Memory B cell (primary cell): ENCODE results near the gene SKOR1.
A peak's percentile ranks its signal among the peaks of the same experiment; 100 is the strongest.

Experiments used
- ATAC-seq: fragments of 150-1000 bp; cut with Tn5 transposase; 2 replicates; pipeline ENCODE4 v1.10.0; 2021; ENCODE audit warnings: low read depth, mild to moderate bottlenecking, moderate library complexity
- DNase-seq, 2 donors: peaks; one replicate each; pipeline ENCODE4 v3.0.0; 2022; ENCODE audit warnings: low spot score in 2 of 2
- H3K27ac Mint-ChIP-seq: one replicate; pipeline ENCODE4 v1.8.0; 2022; ENCODE audit warnings: mild to moderate bottlenecking, moderate library complexity, mixed read lengths
- H3K27me3 Mint-ChIP-seq: one replicate; pipeline ENCODE4 v1.8.0; 2022; ENCODE audit warnings: mixed read lengths
- H3K36me3 Mint-ChIP-seq: one replicate; pipeline ENCODE4 v1.8.0; 2022; ENCODE audit warnings: mild to moderate bottlenecking, mixed read lengths
- H3K4me1 Mint-ChIP-seq: one replicate; pipeline ENCODE4 v1.8.0; 2022; ENCODE audit warnings: mixed read lengths
- H3K4me3 Mint-ChIP-seq: one replicate; pipeline ENCODE4 v1.8.0; 2022; ENCODE audit warnings: mild to moderate bottlenecking, moderate library complexity, mixed read lengths
- H3K9me3 Mint-ChIP-seq: one replicate; pipeline ENCODE4 v1.8.0; 2022; ENCODE audit warnings: mixed read lengths

SKOR1 gene

GRCh38 chr15:67828969-67829646 is 3.8 kb downstream of the SKOR1 start:
- Mint-ChIP-seq H3K4me3 (no peak overlapping the region), H3K9me3 (peaks cover 5% of the 10 kb centered on the region), H3K36me3 (peaks cover 2% of the 10 kb centered on the region), H3K27ac (peak overlapping the region; percentile 41), H3K27me3 (peaks cover 30% of the 10 kb centered on the region), H3K4me1 (peaks cover 17% of the 10 kb centered on the region)
- ATAC-seq = no peak
- DNase-seq = no peak

- Mint-ChIP-seq H3K4me3 (no peak overlapping the region), H3K27ac (peak overlapping the region; percentile 1), H3K4me1 (peaks cover 23% of the 10 kb centered on the region), H3K36me3 (peaks cover 2% of the 10 kb centered on the region), H3K27me3 (peaks cover 34% of the 10 kb centered on the region), H3K9me3 (peaks cover 5% of the 10 kb centered on the region)
- DNase-seq (no peak), ATAC-seq (no peak)
Measured at GRCh38 chr15:67829647-67830504, 4.6 kb downstream of the SKOR1 start.

DNA sequence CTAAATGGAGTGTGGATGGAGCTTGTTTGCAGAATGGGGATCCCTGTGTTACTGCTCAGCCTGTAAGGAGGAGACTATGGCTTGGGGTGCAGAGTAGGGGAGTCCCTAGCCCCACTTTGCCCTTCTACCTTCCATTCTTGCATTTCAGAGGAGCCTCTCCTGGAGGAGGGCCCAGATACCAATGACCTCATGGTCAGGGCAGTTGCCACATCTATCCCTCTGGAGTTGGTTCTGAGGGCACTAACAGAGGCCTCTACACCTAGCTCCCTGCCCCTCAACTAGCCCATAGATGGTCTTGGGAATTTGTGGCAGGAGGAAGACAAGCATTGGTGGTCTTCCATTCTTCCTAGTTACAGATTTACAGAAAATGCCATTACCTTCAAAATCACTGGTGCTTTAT is 6.1 kb downstream of the SKOR1 start:
- no peak for ATAC-seq
- peaks cover 2% of the 10 kb centered on the region for H3K36me3 Mint-ChIP-seq
- peaks cover 3% of the 10 kb centered on the region for H3K9me3 Mint-ChIP-seq
- no peak for DNase-seq
- H3K27ac Mint-ChIP-seq = no peak overlapping the region
- H3K4me3 Mint-ChIP-seq = no peak overlapping the region
- H3K27me3 Mint-ChIP-seq = peaks cover 29% of the 10 kb centered on the region
- peaks cover 22% of the 10 kb centered on the region for H3K4me1 Mint-ChIP-seq

DNA sequence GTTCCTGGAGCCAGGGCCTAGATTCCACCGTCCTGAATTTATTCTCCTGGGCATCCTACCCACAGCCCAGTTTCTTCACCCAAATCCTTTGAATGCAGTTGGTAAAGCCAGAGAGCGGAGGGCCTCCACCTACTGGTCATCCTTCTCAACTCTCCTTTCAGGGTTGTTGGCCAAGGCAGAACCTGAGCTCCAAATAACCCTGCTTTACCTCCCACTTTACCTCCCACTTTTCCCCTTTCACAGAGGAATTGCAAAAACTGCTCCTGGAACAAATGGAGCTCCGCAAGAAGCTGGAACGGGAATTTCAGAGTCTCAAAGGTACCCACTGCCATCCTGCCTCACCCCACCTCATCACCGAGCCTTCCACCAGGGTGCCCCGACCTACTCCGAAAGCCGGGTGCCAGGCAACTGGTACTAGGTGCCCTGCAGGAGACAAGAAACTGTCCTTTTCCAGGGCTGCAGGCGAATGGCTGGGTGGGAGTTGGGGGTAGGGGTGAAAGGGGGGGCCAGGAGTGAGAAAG is 6.8 kb downstream of the SKOR1 start:
- Mint-ChIP-seq H3K9me3 (peaks cover 2% of the 10 kb centered on the region), H3K27ac (peak overlapping the region; percentile 53), H3K36me3 (peaks cover 2% of the 10 kb centered on the region), H3K4me1 (peaks cover 25% of the 10 kb centered on the region), H3K27me3 (peaks cover 28% of the 10 kb centered on the region), H3K4me3 (no peak overlapping the region)
- no peak for ATAC-seq
- no peak for DNase-seq

GRCh38 chr15:67832897-67833709 is 7.8 kb downstream of the SKOR1 start:
- H3K4me1 Mint-ChIP-seq = peaks cover 25% of the 10 kb centered on the region
- peak overlapping the region; percentile 18 for H3K4me3 Mint-ChIP-seq
- H3K36me3 Mint-ChIP-seq = peaks cover 2% of the 10 kb centered on the region
- peaks cover 2% of the 10 kb centered on the region for H3K9me3 Mint-ChIP-seq
- H3K27ac Mint-ChIP-seq = peak overlapping the region; percentile 48
- peaks cover 30% of the 10 kb centered on the region for H3K27me3 Mint-ChIP-seq
- ATAC-seq (no peak), DNase-seq (no peak)

GRCh38 chr15:67833710-67834511 is 8.6 kb downstream of the SKOR1 start:
- Mint-ChIP-seq H3K27ac (peak overlapping the region; percentile 78), H3K4me3 (peak overlapping the region; percentile 77), H3K9me3 (no peaks in the 10 kb centered on the region), H3K27me3 (peaks cover 28% of the 10 kb centered on the region), H3K36me3 (no peaks in the 10 kb centered on the region), H3K4me1 (peaks cover 25% of the 10 kb centered on the region)
- ATAC-seq = peak; percentile 49
- DNase-seq = peak in 1 of 2 donors; percentile 54

GRCh38 chr15:67834581-67835296 is 9.4 kb downstream of the SKOR1 start:
- DNase-seq (no peak), ATAC-seq (no peak)
- H3K27ac Mint-ChIP-seq = peak overlapping the region; percentile 78
- H3K4me3 Mint-ChIP-seq = peak overlapping the region; percentile 77
- peaks cover 24% of the 10 kb centered on the region for H3K4me1 Mint-ChIP-seq
- H3K27me3 Mint-ChIP-seq = peaks cover 24% of the 10 kb centered on the region
- H3K9me3 Mint-ChIP-seq = no peaks in the 10 kb centered on the region
- no peaks in the 10 kb centered on the region for H3K36me3 Mint-ChIP-seq

- Mint-ChIP-seq H3K36me3 (no peaks in the 10 kb centered on the region), H3K27ac (no peak overlapping the region), H3K27me3 (peaks cover 22% of the 10 kb centered on the region), H3K4me1 (peaks cover 24% of the 10 kb centered on the region), H3K4me3 (peak overlapping the region; percentile 77), H3K9me3 (no peaks in the 10 kb centered on the region)
- ATAC-seq = no peak
- DNase-seq = peak in 1 of 2 donors; percentile 54
Measured at GRCh38 chr15:67835297-67836133, 10.2 kb downstream of the SKOR1 start.

DNA sequence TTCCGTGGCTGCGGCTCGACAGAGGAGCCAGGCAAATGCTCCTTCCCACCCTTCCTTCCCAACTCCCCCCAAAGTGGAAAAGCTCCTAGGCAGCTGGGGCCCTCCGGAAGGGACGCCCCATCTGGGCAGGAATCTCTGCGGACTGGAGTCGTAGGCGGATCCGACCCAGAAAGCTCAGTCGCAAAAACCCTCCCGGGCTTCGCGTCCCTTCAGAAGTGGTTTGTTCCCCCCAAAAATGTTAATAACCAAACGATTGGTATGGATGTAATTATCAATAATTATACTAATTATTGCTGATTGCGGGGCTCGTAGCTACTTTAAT is 10.8 kb downstream of the SKOR1 start:
- peaks cover 26% of the 10 kb centered on the region for H3K4me1 Mint-ChIP-seq
- H3K9me3 Mint-ChIP-seq = no peaks in the 10 kb centered on the region
- DNase-seq (no peak), ATAC-seq (no peak)
- H3K36me3 Mint-ChIP-seq = no peaks in the 10 kb centered on the region
- peak overlapping the region; percentile 77 for H3K4me3 Mint-ChIP-seq
- H3K27me3 Mint-ChIP-seq = peaks cover 17% of the 10 kb centered on the region
- H3K27ac Mint-ChIP-seq = no peak overlapping the region

GRCh38 chr15:67836477-67836876 is 11.2 kb downstream of the SKOR1 start:
- Mint-ChIP-seq H3K4me3 (peak overlapping the region; percentile 28), H3K4me1 (peaks cover 30% of the 10 kb centered on the region)

GRCh38 chr15:67836955-67837354 is 11.6 kb downstream of the SKOR1 start:
- peaks cover 14% of the 10 kb centered on the region for H3K27me3 Mint-ChIP-seq
- DNase-seq = no peak
- H3K9me3 Mint-ChIP-seq = no peaks in the 10 kb centered on the region
- H3K4me1 Mint-ChIP-seq = peaks cover 31% of the 10 kb centered on the region
- H3K36me3 Mint-ChIP-seq = no peaks in the 10 kb centered on the region
- no peak for ATAC-seq
- no peak overlapping the region for H3K27ac Mint-ChIP-seq
- H3K4me3 Mint-ChIP-seq = no peak overlapping the region

More at GRCh38 chr15:67836477-67836876, 11.2 kb downstream of the SKOR1 start:
- no peak for ATAC-seq
- peak in 1 of 2 donors; percentile 56 for DNase-seq
- Mint-ChIP-seq H3K36me3 (no peaks in the 10 kb centered on the region), H3K27ac (no peak overlapping the region), H3K27me3 (peaks cover 15% of the 10 kb centered on the region), H3K9me3 (no peaks in the 10 kb centered on the region)

- DNase-seq (no peak), ATAC-seq (no peak)
- Mint-ChIP-seq H3K27me3 (peaks cover 10% of the 10 kb centered on the region), H3K36me3 (no peaks in the 10 kb centered on the region), H3K4me3 (peak overlapping the region; percentile 44), H3K9me3 (no peaks in the 10 kb centered on the region), H3K27ac (peak overlapping the region; percentile 100), H3K4me1 (peaks cover 25% of the 10 kb centered on the region)
Measured at GRCh38 chr15:67838789-67839332, 13.6 kb downstream of the SKOR1 start.
